Measurements from ENCODE around the gene KIF6.

KIF6 gene

GRCh38 chr6:39433630-39434029, 291.6 kb downstream of the KIF6 start:
- no peak for TF ChIP-seq CTCF (IDR thresholded peaks at IDR 0.05; ENCODE audit: low read depth, low read length)
- H3K4me3 ChIP-seq (ENCODE audit: low read depth, low read length), result no peak overlapping the region
- peaks cover 12% of the 10 kb centered on the region for H3K9me3 ChIP-seq (ENCODE audit: severe bottlenecking)
- no peak for DNase-seq
- H3K36me3 ChIP-seq, result no peaks in the 10 kb centered on the region
- no peaks in the 10 kb centered on the region for H3K27me3 ChIP-seq (ENCODE audit: insufficient read depth, low read depth, severe bottlenecking)
- H3K27ac ChIP-seq, result no peak overlapping the region

- Histone ChIP-seq H3K9me3 (ENCODE audit: severe bottlenecking) (peaks cover 8% of the 10 kb centered on the region), H3K4me3 (ENCODE audit: low read depth, low read length) (no peak overlapping the region), H3K27me3 (ENCODE audit: insufficient read depth, low read depth, severe bottlenecking) (no peaks in the 10 kb centered on the region), H3K27ac (peak overlapping the region; percentile 83), H3K36me3 (no peaks in the 10 kb centered on the region)
- TF ChIP-seq CTCF (IDR thresholded peaks at IDR 0.05; ENCODE audit: low read depth, low read length), result no peak
- no peak for DNase-seq
Observed at GRCh38 chr6:39432330-39433025, 292.7 kb downstream of the KIF6 start.

GRCh38 chr6:39430871-39431523, 294.2 kb downstream of the KIF6 start:
- no peaks in the 10 kb centered on the region for H3K27me3 ChIP-seq (ENCODE audit: insufficient read depth, low read depth, severe bottlenecking)
- no peaks in the 10 kb centered on the region for H3K9me3 ChIP-seq (ENCODE audit: severe bottlenecking)
- TF ChIP-seq CTCF (IDR thresholded peaks at IDR 0.05; ENCODE audit: low read depth, low read length), result peak; percentile 38; the same call in 1 of the 2 replicates
- H3K27ac ChIP-seq, result peak overlapping the region; percentile 83
- no peaks in the 10 kb centered on the region for H3K36me3 ChIP-seq
- DNase-seq, result peak; percentile 98
- peak overlapping the region; percentile 39 for H3K4me3 ChIP-seq (ENCODE audit: low read depth, low read length)

- peak overlapping the region; percentile 39 for H3K4me3 ChIP-seq (ENCODE audit: low read depth, low read length)
- H3K36me3 ChIP-seq, result no peaks in the 10 kb centered on the region
- H3K27ac ChIP-seq, result peak overlapping the region; percentile 83
- no peak for TF ChIP-seq CTCF (IDR thresholded peaks at IDR 0.05; ENCODE audit: low read depth, low read length)
- H3K27me3 ChIP-seq (ENCODE audit: insufficient read depth, low read depth, severe bottlenecking), result no peaks in the 10 kb centered on the region
- H3K9me3 ChIP-seq (ENCODE audit: severe bottlenecking), result no peaks in the 10 kb centered on the region
- DNase-seq, result peak; percentile 57
Observed at GRCh38 chr6:39430446-39430845, 294.8 kb downstream of the KIF6 start.

- no peaks in the 10 kb centered on the region for H3K9me3 ChIP-seq (ENCODE audit: severe bottlenecking)
- H3K36me3 ChIP-seq, result no peaks in the 10 kb centered on the region
- no peak overlapping the region; the same call in 1 of the 2 replicates for H3K27ac ChIP-seq
- DNase-seq, result no peak
- H3K27me3 ChIP-seq (ENCODE audit: insufficient read depth, low read depth, severe bottlenecking), result no peaks in the 10 kb centered on the region
- H3K4me3 ChIP-seq (ENCODE audit: low read depth, low read length), result no peak overlapping the region
- TF ChIP-seq CTCF (IDR thresholded peaks at IDR 0.05; ENCODE audit: low read depth, low read length), result no peak
Observed at GRCh38 chr6:39428816-39429215, 296.4 kb downstream of the KIF6 start.
